Measurements from ENCODE around the gene NCKAP5. TPM values are rescaled to one million over a fixed set of nuclear protein-coding genes. Genes with fewer than 3 reads are reported as not detected.

The NCKAP5 gene
- total RNA-seq, 3 donors from 2014 or later, result 1.9 to 6.3 (median 2.3) TPM

DNA sequence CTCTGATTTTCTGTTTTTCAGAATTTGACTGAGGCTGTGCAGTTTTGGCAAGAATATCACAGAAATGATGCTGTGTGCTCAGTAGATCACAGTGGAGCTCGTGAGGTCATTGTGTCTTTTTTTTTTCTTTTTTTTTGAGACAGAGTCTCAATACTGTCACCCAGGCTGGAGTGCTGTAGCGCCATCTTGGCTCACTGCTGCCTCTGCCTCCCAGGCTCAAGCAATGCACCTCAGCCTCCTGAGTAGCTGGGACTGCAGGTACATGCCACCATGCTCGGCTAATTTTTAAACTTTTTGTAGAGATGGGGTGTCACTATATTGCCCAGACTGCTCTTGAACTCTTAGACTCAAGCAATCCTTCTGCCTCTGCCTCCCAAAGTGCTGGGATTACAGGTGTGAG lies 203.6 kb downstream of the NCKAP5 start:
- H3K9me3 ChIP-seq, result no peaks in the 10 kb centered on the region
- TF ChIP-seq, protein P1, sequence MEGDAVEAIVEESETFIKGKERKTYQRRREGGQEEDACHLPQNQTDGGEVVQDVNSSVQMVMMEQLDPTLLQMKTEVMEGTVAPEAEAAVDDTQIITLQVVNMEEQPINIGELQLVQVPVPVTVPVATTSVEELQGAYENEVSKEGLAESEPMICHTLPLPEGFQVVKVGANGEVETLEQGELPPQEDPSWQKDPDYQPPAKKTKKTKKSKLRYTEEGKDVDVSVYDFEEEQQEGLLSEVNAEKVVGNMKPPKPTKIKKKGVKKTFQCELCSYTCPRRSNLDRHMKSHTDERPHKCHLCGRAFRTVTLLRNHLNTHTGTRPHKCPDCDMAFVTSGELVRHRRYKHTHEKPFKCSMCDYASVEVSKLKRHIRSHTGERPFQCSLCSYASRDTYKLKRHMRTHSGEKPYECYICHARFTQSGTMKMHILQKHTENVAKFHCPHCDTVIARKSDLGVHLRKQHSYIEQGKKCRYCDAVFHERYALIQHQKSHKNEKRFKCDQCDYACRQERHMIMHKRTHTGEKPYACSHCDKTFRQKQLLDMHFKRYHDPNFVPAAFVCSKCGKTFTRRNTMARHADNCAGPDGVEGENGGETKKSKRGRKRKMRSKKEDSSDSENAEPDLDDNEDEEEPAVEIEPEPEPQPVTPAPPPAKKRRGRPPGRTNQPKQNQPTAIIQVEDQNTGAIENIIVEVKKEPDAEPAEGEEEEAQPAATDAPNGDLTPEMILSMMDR (IDR thresholded peaks at IDR 0.05), result no peak
- intact Hi-C loops (cut with DNase I, micrococcal nuclease), result no loop called here
- no peak overlapping the region for H3K4me3 ChIP-seq
- H3K4me1 ChIP-seq (ENCODE audit: low read depth), result no peaks in the 10 kb centered on the region
- H3K36me3 ChIP-seq (ENCODE audit: low read depth), result no peaks in the 10 kb centered on the region
- ATAC-seq (no peak), DNase-seq (no peak)

DNA sequence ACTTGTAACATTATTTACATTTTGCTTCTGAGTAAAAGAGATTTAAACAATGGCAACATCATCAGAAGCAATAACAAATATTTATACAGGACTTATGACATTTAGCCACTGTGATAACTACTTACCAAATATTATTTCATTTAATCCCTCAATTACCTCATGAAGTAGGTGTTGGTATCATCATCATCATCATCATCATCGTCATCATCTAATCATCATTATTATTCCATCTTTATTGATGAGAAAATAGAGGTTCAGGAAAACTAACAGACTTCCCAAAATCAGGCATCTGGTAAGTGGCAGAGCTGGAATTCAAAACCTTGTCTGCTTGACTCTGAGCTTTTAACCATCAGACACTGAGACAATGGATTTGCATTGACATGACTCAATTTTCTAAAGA lies 204.4 kb downstream of the NCKAP5 start:
- intact Hi-C loops (cut with DNase I, micrococcal nuclease), result no loop called here
- no peak overlapping the region for H3K4me3 ChIP-seq
- no peak for ATAC-seq
- H3K36me3 ChIP-seq (ENCODE audit: low read depth), result no peaks in the 10 kb centered on the region
- TF ChIP-seq, protein P1 (IDR thresholded peaks at IDR 0.05), result no peak
- DNase-seq, result no peak
- no peaks in the 10 kb centered on the region for H3K4me1 ChIP-seq (ENCODE audit: low read depth)
- no peaks in the 10 kb centered on the region for H3K9me3 ChIP-seq

DNA sequence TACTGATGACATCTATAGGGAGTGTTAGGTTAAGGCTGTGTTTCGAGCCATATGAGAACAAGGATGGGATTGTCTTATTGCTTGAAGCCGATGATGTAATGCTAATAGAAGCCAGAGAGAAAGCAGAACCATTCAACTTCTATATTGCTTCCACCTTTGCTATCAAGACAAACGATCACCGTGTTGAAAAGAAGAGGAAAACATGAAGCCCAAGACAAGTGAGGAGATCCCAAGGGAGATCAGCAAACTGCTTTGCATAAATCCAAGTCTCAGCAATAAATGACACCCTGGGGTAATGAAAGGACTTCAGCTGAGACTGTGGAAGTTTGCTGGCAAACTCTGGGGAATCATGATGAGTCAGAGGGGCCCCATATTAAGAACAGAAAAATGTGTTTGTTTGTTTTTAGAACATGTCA lies 206.2 kb downstream of the NCKAP5 start:
- Histone ChIP-seq H3K4me1 (ENCODE audit: low read depth) (no peaks in the 10 kb centered on the region), H3K9me3 (no peaks in the 10 kb centered on the region), H3K4me3 (no peak overlapping the region), H3K36me3 (ENCODE audit: low read depth) (no peaks in the 10 kb centered on the region)
- TF ChIP-seq, protein P1 (IDR thresholded peaks at IDR 0.05), result no peak
- DNase-seq (no peak), ATAC-seq (no peak)
- intact Hi-C loops (cut with DNase I, micrococcal nuclease), result no loop called here

DNA sequence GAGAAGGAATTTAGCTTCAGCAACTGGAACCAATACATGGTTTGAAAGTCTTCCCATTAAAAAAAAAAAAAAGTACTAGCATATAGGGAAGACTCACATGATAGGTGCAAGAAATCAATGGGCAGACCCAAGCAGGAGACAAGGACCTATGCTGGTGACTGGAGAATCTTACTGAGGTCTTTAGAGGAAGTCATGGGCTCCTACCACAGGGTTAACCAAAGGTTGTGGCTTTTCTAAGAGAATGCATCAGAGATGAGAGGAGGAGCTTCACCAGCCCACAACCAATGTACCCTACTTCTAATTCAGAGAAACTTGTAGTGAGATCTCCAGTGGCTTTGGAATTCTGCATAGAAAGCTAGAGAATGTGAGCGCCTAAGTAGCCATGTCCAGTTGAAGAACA lies 207.4 kb downstream of the NCKAP5 start:
- H3K4me1 ChIP-seq (ENCODE audit: low read depth), result no peaks in the 10 kb centered on the region
- no peaks in the 10 kb centered on the region for H3K9me3 ChIP-seq
- DNase-seq (no peak), ATAC-seq (no peak)
- intact Hi-C loops (cut with DNase I, micrococcal nuclease), result no loop called here
- TF ChIP-seq, protein P1 (IDR thresholded peaks at IDR 0.05), result no peak
- no peaks in the 10 kb centered on the region for H3K36me3 ChIP-seq (ENCODE audit: low read depth)
- H3K4me3 ChIP-seq, result no peak overlapping the region

DNA sequence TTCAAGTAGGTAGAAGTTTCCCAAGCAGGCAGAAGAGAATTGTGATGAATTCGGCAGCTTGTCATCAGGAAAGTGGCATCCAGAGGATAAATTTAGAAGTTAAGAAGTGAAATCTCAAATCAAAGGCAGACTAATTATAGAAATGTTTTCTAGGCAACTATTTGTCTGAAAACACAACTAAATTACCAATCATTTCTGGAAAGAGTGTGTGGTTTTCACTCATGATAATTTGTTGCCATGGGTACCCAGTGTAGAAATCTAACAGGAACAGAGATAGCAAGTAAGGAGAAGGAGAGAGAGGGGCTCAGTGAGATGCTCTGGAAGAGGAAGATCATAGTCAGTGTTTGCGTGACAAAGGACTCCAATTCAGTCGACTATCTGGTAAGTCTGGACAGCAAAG lies 208.1 kb downstream of the NCKAP5 start:
- H3K36me3 ChIP-seq (ENCODE audit: low read depth), result no peaks in the 10 kb centered on the region
- H3K4me1 ChIP-seq (ENCODE audit: low read depth), result no peaks in the 10 kb centered on the region
- ATAC-seq, result no peak
- no peak for DNase-seq
- intact Hi-C loops (cut with DNase I, micrococcal nuclease), result no loop called here
- H3K4me3 ChIP-seq, result no peak overlapping the region
- TF ChIP-seq, protein P1 (IDR thresholded peaks at IDR 0.05), result no peak
- no peaks in the 10 kb centered on the region for H3K9me3 ChIP-seq

DNA sequence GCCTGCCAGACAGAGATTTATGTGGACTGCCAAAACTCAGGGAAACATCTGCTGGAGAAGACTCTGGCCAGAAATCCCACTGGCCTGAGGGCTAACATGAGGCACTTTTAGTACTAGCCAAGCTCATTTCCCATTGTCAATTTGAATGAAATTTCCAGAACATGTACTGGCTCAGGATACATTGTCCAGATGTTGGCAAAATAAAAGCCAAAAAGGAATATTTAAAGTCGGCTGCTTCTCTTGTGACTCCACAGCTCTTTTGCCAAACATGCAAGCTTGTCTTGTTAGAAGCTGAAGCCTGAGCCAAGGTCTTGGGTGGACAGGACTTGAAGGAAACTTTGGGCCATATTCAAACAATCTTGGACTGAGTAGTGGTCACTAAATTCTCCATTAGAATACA lies 215.5 kb downstream of the NCKAP5 start:
- Histone ChIP-seq H3K36me3 (ENCODE audit: low read depth) (no peaks in the 10 kb centered on the region), H3K4me3 (no peak overlapping the region), H3K9me3 (no peaks in the 10 kb centered on the region), H3K4me1 (ENCODE audit: low read depth) (no peaks in the 10 kb centered on the region)
- intact Hi-C loops (cut with DNase I, micrococcal nuclease), result no loop called here
- DNase-seq, result no peak
- TF ChIP-seq, protein P1 (IDR thresholded peaks at IDR 0.05), result no peak
- ATAC-seq, result no peak
